GM23248 (cell line): Measurements from ENCODE around the gene NAA40.

Experiments used
- EZH2 ChIP-seq: fragments of 200-600 bp; sonication (generic); IDR thresholded peaks from 2 replicates; pipeline ENCODE4 v1.6.1; 2018; ENCODE audit warnings: antibody characterized with exemption, mild to moderate bottlenecking; ENCODE audit not compliant: insufficient read depth, poor library complexity, severe bottlenecking
- EZH2phosphoT487 ChIP-seq: fragments of 200-600 bp; sonication (generic); IDR thresholded peaks from 2 replicates; pipeline ENCODE4 v1.6.1; 2018; ENCODE audit warnings: antibody characterized with exemption, moderate library complexity, mild to moderate bottlenecking, low read depth; ENCODE audit not compliant: insufficient read depth

GRCh38 chr11:64003807-64004589, 65.2 kb downstream of the NAA40 start:
- no peak for TF ChIP-seq EZH2
- TF ChIP-seq EZH2phosphoT487 = no peak
